Measurements from ENCODE around the gene GNRH2.
A peak's percentile ranks its signal among the peaks of the same experiment; 100 is the strongest.

The GNRH2 gene

GRCh38 chr20:3045042-3045815 lies 1.8 kb downstream of the GNRH2 start:
- ChIA-PET CTCF (interaction anchor here (0.5 to 2.6 kb wide), 3 partner anchors 8 to 463 kb away, joined by 3 to 12 read pairs (median 3); no protein-coding TSS in a partner anchor), POLR2A (interaction anchor here (0.5 to 1.5 kb wide), 10 partner anchors 15 to 1269 kb away, joined by 3 to 4 read pairs (median 3); partner anchors contain the start of genes SLC4A11 and SNRPB)
- peaks cover 17% of the 10 kb centered on the region for H3K4me1 ChIP-seq (ENCODE audit: control insufficient read depth, insufficient read depth, low read length)
- H3K4me3 ChIP-seq (ENCODE audit: low read depth, low read length), result peak overlapping the region; percentile 83
- TF ChIP-seq HIC1 (tag by site-specific recombination; IDR thresholded peaks at IDR 0.05) (no peak), GLIS2 (tag by site-specific recombination; IDR thresholded peaks at IDR 0.05) (no peak), PRDM10 (tag by site-specific recombination; IDR thresholded peaks at IDR 0.05) (peak; percentile 78), BCL11A (tag by site-specific recombination; IDR thresholded peaks at IDR 0.05; ENCODE audit: low read depth) (0 out of 2 replicates have a peak, but pooled peaks have one; percentile 55), ZNF341 (tag by site-specific recombination; IDR thresholded peaks at IDR 0.05; ENCODE audit: low read depth) (peak; percentile 99), ZSCAN18 (tag by site-specific recombination; IDR thresholded peaks at IDR 0.05) (0 out of 2 replicates have a peak, but pooled peaks have one; percentile 7), ZBTB17 (tag by site-specific recombination; IDR thresholded peaks at IDR 0.05) (peak; percentile 29; the same call in 1 of the 2 replicates), GLIS1 (tag by site-specific recombination; IDR thresholded peaks at IDR 0.05) (peak; percentile 74; the same call in 1 of the 2 replicates), ZNF48 (tag by site-specific recombination; IDR thresholded peaks at IDR 0.05) (no peak), SP7 (tag by site-specific recombination; IDR thresholded peaks at IDR 0.05) (peak; percentile 10; the same call in 1 of the 2 replicates), ZNF398 (tag by site-specific recombination; IDR thresholded peaks at IDR 0.05) (peak; percentile 94), ZNF501 (tag by site-specific recombination; IDR thresholded peaks at IDR 0.05) (0 out of 2 replicates have a peak, but pooled peaks have one; percentile 28), ZNF792 (tag by site-specific recombination; IDR thresholded peaks at IDR 0.05) (no peak), ZFP37 (tag by site-specific recombination; IDR thresholded peaks at IDR 0.05) (0 out of 2 replicates have a peak, but pooled peaks have one; percentile 19), ZNF146 (tag by site-specific recombination; IDR thresholded peaks at IDR 0.05) (0 out of 2 replicates have a peak, but pooled peaks have one; percentile 1), SCRT2 (tag by site-specific recombination; IDR thresholded peaks at IDR 0.05) (peak; percentile 96; the same call in 1 of the 2 replicates), BCL11B (tag by site-specific recombination; IDR thresholded peaks at IDR 0.05; ENCODE audit: low read depth) (peak; percentile 74; the same call in 1 of the 2 replicates), ZIC2 (tag by site-specific recombination; IDR thresholded peaks at IDR 0.05) (peak; percentile 87), GFI1B (tag by site-specific recombination; IDR thresholded peaks at IDR 0.05) (peak; percentile 19; the same call in 1 of the 2 replicates), ZNF629 (tag by site-specific recombination; IDR thresholded peaks at IDR 0.05) (peak; percentile 37; the same call in 1 of the 2 replicates), KLF9 (tag by site-specific recombination; IDR thresholded peaks at IDR 0.05; ENCODE audit: low read depth) (peak; percentile 28; the same call in 1 of the 2 replicates)
- peak overlapping the region; percentile 97 for H3K27ac ChIP-seq (ENCODE audit: extremely low read depth, low read depth, low read length)
- peaks cover 28 to 35% of the 10 kb centered on the region in 2 experiments for H3K36me3 ChIP-seq (ENCODE audit: control insufficient read depth in 2 of 2, insufficient read depth in 1 of 2, low read length in 2 of 2)
- no peaks in the 10 kb centered on the region for H3K9me3 ChIP-seq (ENCODE audit: control insufficient read depth, insufficient read depth, low read depth, low read length)

Measured in HEK293 (cell line).